Measurements from ENCODE around the gene PHF12. TPM values are rescaled to one million over a fixed set of nuclear protein-coding genes. Genes with fewer than 3 reads are reported as not detected.

PHF12 gene
- total RNA-seq, 1 donor from 2014 or later = 40.0 TPM

- Histone ChIP-seq H3K27ac (no peak overlapping the region), H3K36me3 (no peaks in the 10 kb centered on the region), H3K4me3 (no peak overlapping the region), H3K27me3 (no peaks in the 10 kb centered on the region), H3K4me1 (peaks cover 7% of the 10 kb centered on the region), H3K9me3 (no peaks in the 10 kb centered on the region)
- TF ChIP-seq CTCF (IDR thresholded peaks at IDR 0.05) = peak; percentile 86
- intact Hi-C loops (cut with DNase I) = no loop called here
- DNase-seq = no peak
- ATAC-seq = no peak
Observed at GRCh38 chr17:28953444-28954118, 2.3 kb upstream of the PHF12 start.

GRCh38 chr17:28951991-28952975 lies 965 bp upstream of the PHF12 start:
- Histone ChIP-seq H3K4me3 (peak overlapping the region; percentile 89), H3K4me1 (peaks cover 20% of the 10 kb centered on the region), H3K27me3 (no peaks in the 10 kb centered on the region), H3K9me3 (no peaks in the 10 kb centered on the region), H3K27ac (peak overlapping the region; percentile 100), H3K36me3 (no peaks in the 10 kb centered on the region)
- DNase-seq (peak; percentile 95), ATAC-seq (peak; percentile 83)
- intact Hi-C loops (cut with DNase I) = no loop called here
- TF ChIP-seq CTCF (IDR thresholded peaks at IDR 0.05) = no peak

- ATAC-seq = no peak
- Histone ChIP-seq H3K27me3 (no peaks in the 10 kb centered on the region), H3K4me3 (peak overlapping the region; percentile 89), H3K4me1 (peaks cover 34% of the 10 kb centered on the region), H3K9me3 (no peaks in the 10 kb centered on the region), H3K36me3 (no peaks in the 10 kb centered on the region), H3K27ac (peak overlapping the region; percentile 95)
- no peak for DNase-seq
- TF ChIP-seq CTCF (IDR thresholded peaks at IDR 0.05) = no peak
- intact Hi-C loops (cut with DNase I) = no loop called here
Observed at GRCh38 chr17:28950752-28951427, 428 bp downstream of the PHF12 start.

GRCh38 chr17:28950017-28950751 lies 1.1 kb downstream of the PHF12 start:
- Histone ChIP-seq H3K4me1 (peaks cover 41% of the 10 kb centered on the region), H3K27me3 (no peaks in the 10 kb centered on the region), H3K4me3 (peak overlapping the region; percentile 89), H3K27ac (peak overlapping the region; percentile 95), H3K9me3 (no peaks in the 10 kb centered on the region), H3K36me3 (no peaks in the 10 kb centered on the region)
- TF ChIP-seq CTCF (IDR thresholded peaks at IDR 0.05) = no peak
- intact Hi-C loops (cut with DNase I) = no loop called here
- no peak for ATAC-seq
- peak; percentile 81 for DNase-seq
